Cerebellar cortex (tissue), 1 donor: Measurements from ENCODE around the gene POMGNT2.

Experiments
- DNase-seq: peaks from one replicate; pipeline ENCODE4 v3.0.0-alpha.2; 2015; ENCODE audit warnings: low spot score

POMGNT2 gene

DNA sequence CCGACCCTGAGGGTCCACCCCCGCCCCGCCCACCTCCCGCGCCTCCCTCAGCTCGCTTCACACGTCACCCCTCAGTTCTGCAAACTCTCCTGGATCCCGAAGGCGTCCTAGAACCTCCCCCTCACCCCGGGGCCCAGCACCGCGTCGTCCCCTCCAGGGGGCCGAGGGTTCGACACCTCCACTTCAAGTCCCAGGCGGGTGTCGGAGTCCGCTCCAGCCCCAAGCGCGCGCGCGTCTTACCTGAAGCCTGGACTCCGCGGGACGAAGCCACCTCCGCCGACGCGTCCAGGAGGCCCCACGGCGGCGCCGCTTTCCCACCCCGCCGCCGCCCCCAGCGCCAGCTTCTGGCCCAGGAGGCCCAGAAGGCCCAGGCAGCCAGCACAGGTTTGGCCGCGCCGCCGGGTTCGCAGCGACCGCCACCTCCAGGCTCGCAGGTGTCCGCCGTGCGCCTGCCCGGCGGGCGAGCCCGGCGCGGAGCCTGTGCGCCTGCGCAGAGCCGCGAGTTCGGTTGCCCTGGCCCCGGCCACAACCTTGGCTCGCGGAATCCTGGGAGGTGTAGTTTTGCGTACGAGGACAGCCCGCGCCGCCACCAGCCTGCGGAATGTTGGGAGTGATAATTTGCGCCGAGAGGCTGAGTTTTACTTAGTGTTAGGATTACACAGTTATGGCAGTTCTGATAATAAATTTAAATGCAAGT is at the start of gene POMGNT2:
Gene POMGNT2 (minus strand): TSS at position 484 of the 697 bp plus-strand sequence. CDS start 24,648 bp downstream, outside the sequence.
- peak; percentile 90 for DNase-seq

DNA sequence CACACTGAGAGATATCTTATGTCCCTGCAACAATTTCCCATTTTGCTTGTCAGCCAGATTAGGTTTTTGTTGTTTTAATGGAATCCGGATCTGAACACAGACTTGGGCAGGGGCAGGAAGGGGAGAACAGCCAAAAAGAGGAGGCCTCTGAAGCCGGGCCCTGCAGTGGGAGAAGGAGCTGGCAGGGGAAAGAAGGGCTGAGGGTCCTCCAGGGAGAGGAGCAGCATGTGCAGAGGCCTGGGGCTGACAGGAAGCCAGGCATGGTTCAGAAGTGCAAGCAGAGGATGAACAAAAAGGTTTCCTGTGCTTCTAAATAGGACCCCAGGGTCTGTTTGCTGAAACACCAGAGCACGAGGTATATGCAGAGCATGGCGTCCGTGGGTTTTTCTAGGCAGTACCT is 49.1 kb upstream of the POMGNT2 start:
- no peak for DNase-seq

DNA sequence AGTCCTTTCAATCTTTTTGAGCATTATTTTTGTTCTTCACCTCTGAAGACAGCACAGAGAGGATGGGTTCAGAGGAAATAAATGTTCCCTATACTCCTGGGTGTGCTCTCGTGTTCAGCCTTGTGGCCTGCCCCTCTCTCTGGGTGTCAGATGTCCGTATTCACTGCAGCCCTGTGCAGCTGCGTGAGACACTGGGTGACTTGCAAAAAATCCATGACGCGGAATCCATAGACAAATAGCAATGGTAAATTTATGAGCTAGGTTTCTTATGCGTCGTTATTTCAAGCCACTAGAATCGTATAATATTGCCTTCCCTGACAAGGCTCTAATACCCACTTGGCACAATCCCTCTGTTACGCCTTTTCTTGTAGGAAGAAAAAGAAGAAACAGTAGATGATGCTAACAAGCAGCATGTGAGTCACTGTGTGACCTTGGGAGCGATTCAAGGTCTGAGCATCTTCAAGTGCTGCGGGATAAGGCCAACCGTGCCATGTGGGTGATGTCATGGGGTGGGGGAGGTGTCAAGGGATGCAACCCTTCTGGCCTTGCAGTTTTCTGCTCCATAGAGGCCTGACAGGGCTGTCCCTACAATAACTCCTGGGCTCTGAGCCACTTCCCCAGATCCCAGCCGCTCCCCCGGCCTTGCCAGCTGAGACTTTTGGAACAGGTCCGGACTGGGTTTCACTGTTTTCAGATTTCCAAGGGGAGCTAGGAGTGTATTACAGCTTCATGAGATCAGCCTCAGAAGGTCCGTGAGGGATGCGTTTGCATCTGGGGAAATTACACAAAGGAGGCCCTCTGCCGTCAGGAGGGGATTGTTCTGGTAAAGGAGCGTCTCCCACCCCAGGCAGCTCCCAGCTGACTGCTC is 47.6 kb upstream of the POMGNT2 start:
- peak; percentile 95 for DNase-seq

DNA sequence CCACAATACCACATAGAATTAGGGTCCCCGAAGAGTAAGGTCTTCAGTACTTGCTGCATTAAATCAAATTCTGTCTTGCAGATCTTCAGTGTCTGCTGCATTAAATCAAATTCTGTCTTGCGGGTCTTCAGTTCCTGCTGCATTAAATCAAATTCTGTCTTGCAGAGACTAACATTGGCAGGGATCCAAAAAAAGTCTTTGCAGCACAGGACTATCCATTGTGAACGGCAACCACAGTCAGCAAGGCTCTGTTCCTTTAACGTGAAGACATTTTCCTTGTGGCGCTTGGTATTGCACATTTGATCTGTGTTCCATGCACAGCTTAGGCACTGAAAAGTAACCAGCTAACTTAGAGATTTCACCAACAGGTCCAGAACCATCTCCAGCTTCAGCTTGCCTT is 46.8 kb upstream of the POMGNT2 start:
- DNase-seq, result peak; percentile 55

GRCh38 chr3:43148033-43148432 is 42.2 kb upstream of the POMGNT2 start:
- no peak for DNase-seq

GRCh38 chr3:43146599-43146998 is 40.7 kb upstream of the POMGNT2 start:
- no peak for DNase-seq

- DNase-seq, result no peak
Observed at GRCh38 chr3:43144761-43145490, 39.0 kb upstream of the POMGNT2 start.

DNA sequence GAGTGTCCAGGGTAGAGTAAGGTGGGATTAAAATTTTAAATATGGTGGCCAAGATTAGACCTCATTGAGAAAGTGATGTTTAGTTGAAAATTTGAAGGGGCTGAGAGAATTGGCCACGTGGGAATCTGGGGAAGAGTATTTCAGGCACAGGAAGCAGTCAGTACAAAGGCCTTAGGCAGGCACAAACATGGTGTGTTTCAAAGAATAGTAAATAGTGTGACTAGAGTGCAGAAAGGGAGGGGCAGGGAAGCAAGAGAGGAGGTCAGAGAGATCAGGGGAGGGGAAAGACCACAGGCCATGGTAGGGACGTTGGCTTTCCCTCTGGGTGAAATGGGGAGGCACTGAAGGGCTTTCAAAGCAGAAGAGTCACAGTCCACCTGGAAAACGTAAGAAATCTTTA is 36.6 kb upstream of the POMGNT2 start:
- no peak for DNase-seq

DNA sequence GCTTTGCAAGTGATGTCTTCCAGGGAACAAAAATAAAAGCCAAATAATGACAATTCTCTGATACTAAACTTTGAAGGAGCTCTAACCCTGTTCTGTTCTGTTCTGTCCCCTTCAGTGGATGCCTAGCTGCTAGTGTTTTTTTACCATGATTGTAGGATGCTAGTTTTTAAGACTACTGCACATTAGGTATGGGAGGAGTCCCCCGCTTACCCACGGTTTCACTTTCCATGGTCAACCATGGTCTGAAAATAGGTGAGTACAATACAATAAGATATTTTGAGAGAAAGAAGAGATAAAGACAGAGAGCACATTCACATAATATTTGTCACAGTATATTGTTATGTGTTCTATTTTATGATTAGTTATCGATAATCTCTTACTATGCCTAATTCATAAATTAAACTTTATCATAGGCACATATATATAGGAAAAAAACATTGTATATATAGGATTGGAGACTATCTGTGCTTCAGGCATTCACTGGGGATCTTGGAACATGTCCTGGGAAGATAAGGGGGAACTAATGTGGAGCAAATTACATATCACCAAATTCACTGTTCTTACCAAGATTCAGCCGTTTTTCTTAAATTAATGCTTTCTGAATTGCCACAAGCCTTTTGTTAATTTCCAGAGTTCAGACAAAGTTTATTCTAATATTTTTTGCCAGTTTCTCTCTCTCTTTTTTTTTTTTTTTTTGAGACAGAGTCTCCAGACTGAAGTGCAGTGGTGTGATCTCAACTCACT is 32.8 kb upstream of the POMGNT2 start:
- DNase-seq, result no peak

GRCh38 chr3:43132870-43133636 is 27.2 kb upstream of the POMGNT2 start:
- peak; percentile 82 for DNase-seq

DNA sequence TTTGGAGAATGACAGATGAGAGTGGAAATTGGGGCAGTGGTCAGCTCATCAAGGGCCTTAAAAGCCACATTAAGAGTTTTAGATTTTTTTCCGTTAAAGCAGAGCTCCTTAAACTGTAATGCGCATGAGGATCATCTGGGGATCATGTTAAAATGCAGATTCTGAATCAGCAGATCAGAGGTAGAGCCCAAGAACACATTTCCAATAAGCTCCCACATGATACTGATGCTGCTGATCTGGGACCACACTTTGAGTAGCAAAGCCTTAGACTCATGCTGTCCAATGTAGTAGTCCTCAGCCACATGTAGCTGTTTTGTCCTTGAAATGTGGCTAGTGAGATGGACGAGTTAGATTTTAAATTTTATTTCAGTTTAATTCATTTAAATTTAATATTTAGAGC is 26.3 kb upstream of the POMGNT2 start:
- no peak for DNase-seq

- DNase-seq, result no peak
Observed at GRCh38 chr3:43128464-43128863, 22.6 kb upstream of the POMGNT2 start.

- DNase-seq, result no peak
Observed at GRCh38 chr3:43126536-43126935, 20.7 kb upstream of the POMGNT2 start.

- no peak for DNase-seq
Observed at GRCh38 chr3:43123895-43124294, 18.0 kb upstream of the POMGNT2 start.

DNA sequence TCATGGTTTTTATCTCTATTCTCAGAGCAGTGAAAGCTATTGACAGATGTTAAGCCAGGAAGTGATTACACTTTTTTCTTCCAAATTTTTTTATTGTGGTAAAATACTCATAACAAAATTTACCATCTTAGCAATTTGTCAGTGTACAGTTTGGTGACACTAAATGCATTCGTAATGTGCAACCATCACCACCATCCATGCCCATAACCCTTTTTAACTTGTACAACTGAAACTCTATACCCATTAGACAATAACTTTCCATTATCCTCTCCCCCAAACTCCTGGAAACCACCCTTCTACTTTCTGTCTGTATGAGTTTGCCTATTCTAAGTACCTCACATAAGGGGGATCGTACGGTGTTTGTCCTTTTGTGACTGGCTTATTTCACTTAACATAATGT is 15.1 kb upstream of the POMGNT2 start:
- DNase-seq, result no peak

- no peak for DNase-seq
Observed at GRCh38 chr3:43117257-43117656, 11.4 kb upstream of the POMGNT2 start.

GRCh38 chr3:43113671-43114070 is 7.8 kb upstream of the POMGNT2 start:
- no peak for DNase-seq

DNA sequence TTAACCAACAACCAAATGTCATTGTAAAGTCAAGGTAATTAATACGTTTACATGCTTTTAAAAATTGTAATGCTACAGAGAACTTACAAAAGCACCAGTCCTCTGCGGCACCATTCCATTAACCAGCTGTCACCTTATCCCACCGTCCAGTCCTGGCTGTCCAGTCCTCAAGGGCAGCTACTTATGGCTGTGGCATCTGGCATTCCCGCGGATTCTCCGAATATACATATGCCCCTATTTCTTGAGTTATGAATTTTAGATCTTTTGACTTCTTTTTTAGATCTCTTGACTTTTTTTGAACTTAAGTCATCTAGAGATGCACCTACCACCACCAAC is 382 bp upstream of the POMGNT2 start:
- DNase-seq, result no peak

DNA sequence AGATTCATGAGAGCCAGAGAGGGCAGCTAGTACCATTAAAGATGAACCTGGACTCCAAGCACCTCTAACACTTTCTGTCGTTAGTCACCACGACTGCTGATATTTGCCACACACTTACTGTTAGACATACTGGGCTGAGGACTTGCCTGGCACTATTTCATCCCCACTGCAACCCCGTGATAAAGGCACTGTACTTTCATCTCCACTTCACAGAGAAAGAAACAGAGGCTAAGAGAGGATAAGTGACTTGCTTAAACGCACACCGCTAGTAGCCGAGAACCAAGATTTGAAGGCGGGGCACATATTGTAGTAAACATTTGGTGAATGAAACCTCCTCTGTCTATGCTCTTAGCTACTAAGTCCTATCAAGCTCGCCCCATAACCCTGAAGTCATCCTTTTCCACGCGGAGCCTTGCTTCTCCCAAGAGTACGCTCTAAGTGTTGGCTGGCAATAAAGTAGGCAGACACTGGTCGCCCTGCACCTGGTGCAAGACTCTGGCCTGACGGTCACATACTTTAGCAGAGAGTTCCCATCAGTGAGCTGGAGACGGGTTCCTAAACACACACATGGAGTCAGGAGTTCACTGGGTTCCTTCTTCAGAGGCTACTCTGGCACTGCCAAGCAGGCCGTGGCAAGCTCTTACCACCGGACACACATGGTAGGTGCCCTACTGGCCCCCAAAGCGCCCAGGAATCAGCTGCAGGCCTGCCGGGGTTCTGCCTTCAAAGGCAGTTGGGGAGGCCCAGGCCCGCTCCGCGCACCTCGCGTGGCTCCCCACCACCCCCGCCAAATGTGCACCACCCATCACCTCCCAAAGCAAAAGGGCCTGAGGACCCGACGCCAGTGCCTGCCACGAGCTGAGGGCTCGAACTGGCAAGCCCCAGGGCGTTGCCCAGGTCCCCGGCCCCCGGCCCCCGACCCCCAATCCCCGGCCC is 951 bp downstream of the POMGNT2 start:
- DNase-seq, result peak; percentile 51

- DNase-seq, result peak; percentile 28
Observed at GRCh38 chr3:43104039-43104438, 1.8 kb downstream of the POMGNT2 start.
